HG03097 (cell line): ENCODE measurements around the gene SLC12A6.
"Not testable (repeated sequence)": the region's sequence is repeated elsewhere in the genome, so short reads cannot be mapped to it uniquely, and the experiment has no call there.

Experiments
- ATAC-seq: cut with Tn5 transposase; IDR thresholded peaks from one replicate; pipeline ENCODE4 v1.9.1; 2021; ENCODE audit not compliant: unreplicated experiment, low FRiP score

The SLC12A6 gene

GRCh38 chr15:34213690-34214089 is 123.9 kb downstream of the SLC12A6 start:
- ATAC-seq, result no peak

DNA sequence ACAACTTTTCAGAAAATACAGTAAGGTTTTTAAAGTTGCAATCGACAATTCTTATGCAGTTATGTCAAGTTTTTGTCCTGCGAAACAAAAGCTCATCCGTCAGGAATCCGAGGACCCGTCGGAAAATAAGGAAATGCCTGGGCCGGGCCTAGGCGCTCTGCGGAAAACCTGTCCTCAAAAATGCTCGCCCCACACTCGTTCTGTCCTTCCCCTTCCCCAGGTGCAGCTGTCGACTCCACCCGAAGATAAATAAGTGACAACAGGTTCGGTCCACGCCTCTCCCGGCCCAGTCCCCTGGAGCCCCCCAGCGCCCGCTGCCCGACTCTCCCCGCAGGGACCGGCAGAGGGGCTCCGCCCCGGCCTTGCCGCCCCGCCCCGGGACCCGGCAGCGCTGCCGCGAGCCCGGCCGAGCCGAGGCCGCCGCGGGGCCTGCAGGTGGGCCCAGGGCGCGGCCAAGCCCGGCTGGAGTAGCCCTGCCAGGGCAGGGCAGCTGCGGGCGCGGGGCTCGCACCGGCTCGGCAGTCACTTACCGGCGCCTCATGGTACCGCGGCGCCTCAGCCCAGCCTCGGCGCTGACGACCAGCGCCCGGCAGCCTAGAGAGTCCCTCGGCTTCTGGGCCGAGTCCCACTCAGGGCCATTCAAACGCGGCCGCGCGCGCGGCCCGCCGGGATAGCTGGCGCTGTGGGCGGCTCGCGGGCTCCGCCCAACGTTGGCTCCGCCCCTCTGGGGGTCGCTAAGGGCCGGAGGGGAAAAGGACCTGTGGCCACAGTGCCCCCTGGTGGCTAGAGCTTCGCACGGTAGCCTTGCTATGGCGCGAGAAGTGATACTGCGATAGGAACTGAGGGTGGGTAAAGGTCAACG is 127.9 kb downstream of the SLC12A6 start, which contains the start of gene KATNBL1:
Gene KATNBL1, minus strand, starts transcription at position 676 of the 862 bp plus-strand sequence. CDS start 46,420 bp downstream, outside the sequence.
- peak; percentile 85 for ATAC-seq

- ATAC-seq, result no peak
Measured at GRCh38 chr15:34206011-34206410, 131.6 kb downstream of the SLC12A6 start.

DNA sequence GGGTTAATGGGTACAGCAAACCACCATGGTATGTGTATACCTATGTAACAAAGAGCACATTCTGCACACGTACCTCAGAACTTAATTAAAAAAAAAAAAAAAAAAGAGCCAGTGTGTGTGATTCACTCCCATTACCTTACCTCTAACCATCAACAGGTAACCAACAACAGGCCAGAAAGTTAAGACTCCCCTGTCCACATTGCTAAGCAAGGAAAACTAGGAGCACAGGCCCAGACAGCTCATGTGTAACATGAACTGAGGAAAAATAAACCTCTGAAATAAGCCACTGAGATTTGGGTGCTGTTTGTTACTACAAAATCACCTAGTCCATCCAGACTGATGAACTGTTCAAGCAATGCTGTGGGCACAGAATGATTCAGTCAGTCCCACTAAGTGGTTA is 133.6 kb downstream of the SLC12A6 start:
- ATAC-seq, result no peak

DNA sequence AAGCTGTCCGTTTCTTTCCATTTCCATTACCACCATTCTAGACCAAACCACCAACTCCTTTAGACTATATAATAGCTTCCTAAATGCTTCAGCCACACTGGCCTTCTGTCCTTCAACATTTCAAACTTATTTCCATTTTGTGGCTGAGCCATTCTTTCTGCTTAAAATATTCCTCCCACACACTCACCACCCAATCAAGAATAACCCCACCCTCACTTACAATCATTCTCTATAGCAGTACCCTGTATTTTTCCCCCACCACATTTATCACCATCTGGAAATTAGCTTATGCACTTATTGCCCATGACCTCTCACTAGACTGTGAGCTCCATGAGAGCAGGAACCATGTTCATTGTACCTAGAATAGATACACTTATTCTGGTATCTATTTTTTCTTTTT is 134.3 kb downstream of the SLC12A6 start:
- ATAC-seq, result no peak

GRCh38 chr15:34193272-34193671 is 144.3 kb downstream of the SLC12A6 start:
- not testable (repeated sequence) for ATAC-seq

GRCh38 chr15:34188711-34189110 is 148.9 kb downstream of the SLC12A6 start:
- ATAC-seq, result no peak

DNA sequence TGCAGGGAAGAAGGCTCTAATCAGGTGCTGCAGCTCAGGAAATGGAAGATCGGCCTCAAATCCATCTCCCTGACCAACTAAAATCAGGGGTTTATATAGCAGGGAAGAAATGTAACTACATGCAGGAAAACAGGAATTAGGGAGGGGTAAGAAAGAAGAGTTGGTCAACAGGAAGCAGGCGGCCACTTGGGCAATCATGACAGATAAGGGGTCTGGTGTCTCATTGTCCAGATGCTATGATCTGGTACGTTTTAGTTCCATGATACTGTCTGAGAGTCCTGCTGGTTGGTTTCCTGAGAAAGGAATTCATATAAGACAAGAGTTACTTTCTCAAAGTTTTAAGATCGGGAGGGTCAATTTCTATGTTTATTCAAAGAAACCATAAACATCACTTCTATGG is 151.9 kb downstream of the SLC12A6 start:
- ATAC-seq, result no peak

DNA sequence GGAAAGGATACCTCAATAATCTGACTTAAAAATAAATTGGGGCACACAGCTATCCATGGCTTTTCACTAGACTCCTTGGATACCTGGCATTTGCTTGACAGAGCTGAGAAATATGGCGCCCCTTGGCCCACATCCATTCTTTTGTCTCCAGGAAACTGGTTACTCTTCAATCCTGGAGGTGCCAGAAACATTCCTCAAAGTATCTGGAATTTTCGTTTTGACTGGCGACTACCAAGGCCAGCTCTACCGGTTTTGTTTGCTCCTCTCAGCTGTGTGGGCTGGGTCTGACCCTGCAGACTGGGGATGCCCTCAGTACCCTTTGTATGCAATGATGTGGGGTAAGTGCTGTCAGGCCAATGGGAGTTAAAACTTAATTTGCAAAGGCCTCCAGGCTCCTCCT is 154.6 kb downstream of the SLC12A6 start:
- no peak for ATAC-seq
